GOT3 (cell line): ENCODE data around the gene CSF2.

Experiments
- DNase-seq: peaks from one replicate; lab custom pipeline; 2025; ENCODE audit warnings: mixed read lengths; lab: John Stamatoyannopoulos, UW

CSF2 gene

GRCh38 chr5:132069994-132070393, 3.6 kb upstream of the CSF2 start:
- no peak for DNase-seq

GRCh38 chr5:132070460-132071337, 2.9 kb upstream of the CSF2 start:
- DNase-seq: no peak

DNA sequence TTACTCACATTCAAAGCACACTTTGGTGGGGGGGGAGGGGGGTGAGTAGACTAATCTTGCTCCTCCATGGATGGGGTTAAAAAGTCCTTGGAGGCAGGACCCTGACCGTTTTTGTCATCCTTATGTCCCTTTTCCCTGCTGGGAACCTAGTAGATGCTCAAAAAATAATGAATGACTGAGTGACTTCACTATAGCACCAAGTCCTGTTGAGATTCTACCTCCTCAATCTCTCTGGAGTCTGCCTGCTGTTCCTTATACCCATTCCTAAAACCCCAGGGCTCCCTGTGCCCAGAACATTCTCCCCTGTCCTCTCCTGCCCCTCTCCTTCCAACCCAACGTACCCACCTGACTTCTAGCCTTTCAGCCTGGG, 2.3 kb upstream of the CSF2 start:
- no peak for DNase-seq

DNA sequence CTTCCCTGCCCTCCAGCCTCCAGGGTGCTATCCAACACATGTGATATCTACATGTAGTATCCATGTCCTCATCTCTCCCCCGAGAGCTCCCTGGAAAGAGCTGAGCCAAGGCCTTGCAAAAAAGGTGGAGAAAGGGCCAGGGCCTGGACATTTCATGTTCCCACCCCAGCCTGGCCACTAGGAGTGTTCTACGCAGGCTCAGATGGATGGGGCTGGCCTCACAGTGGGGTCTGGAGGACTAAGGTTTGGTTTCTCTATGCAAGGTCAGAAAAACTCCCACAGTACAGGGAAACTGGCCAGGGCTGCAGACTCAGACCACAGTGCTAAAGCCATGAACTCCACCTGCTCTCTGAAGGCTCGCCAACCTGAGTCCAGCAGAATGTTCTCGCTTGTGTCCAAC, 1.5 kb upstream of the CSF2 start:
- no peak for DNase-seq

GRCh38 chr5:132072528-132072927, 1.1 kb upstream of the CSF2 start:
- DNase-seq: no peak

- DNase-seq: no peak
Observed at GRCh38 chr5:132074091-132074771, 642 bp downstream of the CSF2 start.

DNA sequence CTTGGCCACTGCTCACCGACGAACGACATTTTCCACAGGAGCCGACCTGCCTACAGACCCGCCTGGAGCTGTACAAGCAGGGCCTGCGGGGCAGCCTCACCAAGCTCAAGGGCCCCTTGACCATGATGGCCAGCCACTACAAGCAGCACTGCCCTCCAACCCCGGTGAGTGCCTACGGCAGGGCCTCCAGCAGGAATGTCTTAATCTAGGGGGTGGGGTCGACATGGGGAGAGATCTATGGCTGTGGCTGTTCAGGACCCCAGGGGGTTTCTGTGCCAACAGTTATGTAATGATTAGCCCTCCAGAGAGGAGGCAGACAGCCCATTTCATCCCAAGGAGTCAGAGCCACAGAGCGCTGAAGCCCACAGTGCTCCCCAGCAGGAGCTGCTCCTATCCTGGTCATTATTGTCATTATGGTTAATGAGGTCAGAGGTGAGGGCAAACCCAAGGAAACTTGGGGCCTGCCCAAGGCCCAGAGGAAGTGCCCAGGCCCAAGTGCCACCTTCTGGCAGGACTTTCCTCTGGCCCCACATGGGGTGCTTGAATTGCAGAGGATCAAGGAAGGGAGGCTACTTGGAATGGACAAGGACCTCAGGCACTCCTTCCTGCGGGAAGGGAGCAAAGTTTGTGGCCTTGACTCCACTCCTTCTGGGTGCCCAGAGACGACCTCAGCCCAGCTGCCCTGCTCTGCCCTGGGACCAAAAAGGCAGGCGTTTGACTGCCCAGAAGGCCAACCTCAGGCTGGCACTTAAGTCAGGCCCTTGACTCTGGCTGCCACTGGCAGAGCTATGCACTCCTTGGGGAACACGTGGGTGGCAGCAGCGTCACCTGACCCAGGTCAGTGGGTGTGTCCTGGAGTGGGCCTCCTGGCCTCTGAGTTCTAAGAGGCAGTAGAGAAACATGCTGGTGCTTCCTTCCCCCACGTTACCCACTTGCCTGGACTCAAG, 1.5 kb downstream of the CSF2 start:
- no peak for DNase-seq

- DNase-seq: no peak
Observed at GRCh38 chr5:132075719-132076077, 2.1 kb downstream of the CSF2 start.

GRCh38 chr5:132076202-132076830, 2.7 kb downstream of the CSF2 start:
- no peak for DNase-seq

- DNase-seq: no peak
Observed at GRCh38 chr5:132076983-132077382, 3.4 kb downstream of the CSF2 start.

DNA sequence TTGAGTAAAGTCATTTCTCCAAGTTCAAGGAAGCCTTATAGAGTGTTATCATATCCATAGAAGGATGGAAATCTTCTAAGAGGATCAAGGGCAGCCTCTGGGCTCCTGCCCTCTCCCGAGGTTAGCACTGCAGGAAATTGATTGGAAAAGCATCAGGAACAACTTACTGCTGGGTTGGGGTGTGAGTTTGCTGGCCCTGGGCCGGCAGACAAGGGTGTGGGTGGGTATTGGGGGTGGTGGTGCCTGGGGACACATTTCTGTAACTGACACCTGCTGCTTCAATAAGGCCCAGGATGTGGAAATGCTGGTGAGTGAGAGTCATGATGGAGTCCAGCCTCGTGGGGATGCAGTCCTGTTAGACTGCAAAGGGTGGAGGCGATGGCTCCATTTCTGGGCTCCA, 5.5 kb downstream of the CSF2 start:
- no peak for DNase-seq

DNA sequence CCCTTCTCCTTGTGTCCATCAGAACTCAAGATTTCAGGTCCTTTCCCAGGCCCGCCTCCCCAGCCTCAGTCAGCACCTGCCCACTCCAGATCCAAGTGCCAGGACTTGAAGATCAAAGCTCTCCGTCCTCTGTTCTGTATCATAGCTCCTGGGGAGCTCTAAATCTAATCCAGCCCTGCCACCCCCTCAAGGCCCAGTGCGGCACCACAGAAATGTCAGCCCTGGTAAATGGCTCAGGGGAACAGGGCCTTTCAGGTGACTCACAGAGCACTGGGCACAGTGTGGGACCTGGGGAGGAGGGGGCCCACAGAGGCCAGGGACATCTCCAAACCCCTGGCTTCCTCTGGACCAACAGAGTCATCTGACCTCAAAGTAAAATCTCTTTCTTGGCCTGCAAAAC, 6.0 kb downstream of the CSF2 start:
- no peak for DNase-seq

GRCh38 chr5:132080595-132080994, 7.0 kb downstream of the CSF2 start:
- no peak for DNase-seq

DNA sequence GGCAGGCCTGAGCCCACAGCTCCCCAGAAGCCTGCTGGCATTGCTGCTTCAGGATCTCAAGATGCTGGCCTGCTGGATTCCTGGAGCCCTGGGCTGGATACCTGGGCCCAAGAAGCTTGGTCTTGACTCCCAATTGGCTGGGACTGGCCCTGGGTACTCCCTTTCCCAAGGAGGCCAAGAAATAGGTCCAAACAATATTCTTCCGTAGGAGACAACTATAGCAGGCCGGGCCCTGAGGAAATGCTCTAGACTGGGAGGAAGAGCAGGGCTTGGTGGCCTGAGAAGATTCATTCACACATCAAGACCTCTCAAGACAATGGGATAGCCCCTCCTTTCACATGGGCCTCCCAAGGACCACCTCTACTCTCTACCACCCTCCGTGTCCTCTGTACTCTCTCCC, 7.9 kb downstream of the CSF2 start:
- DNase-seq: no peak

GRCh38 chr5:132082329-132083023, 8.9 kb downstream of the CSF2 start:
- no peak for DNase-seq

GRCh38 chr5:132083071-132083678, 9.6 kb downstream of the CSF2 start:
- DNase-seq: no peak

- DNase-seq: no peak
Observed at GRCh38 chr5:132085686-132086085, 12.1 kb downstream of the CSF2 start.

DNA sequence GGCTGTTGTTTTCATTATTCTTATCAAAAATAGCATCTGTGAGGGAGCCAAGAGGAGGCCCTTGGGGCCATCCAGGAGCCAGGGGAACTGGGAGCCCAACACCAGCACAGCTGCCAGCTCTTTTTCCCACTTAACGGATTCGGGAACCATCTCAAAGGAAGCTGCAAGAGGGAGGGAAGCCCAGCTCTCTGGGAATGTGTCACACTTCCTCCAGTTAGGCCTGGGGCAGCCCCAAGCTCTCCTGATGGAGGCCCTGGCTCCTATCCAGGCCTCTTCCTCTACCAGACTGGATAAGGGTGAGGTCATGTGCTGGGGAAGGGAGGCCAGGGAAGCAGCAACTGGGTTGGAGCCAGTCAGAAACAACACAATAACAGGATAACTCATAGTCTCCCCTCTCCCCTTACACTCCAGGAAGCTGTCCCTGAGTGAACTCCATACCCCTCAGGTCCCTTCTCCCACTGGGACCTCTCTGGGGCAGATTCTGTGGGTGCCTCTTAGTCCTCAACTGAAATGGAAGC, 12.7 kb downstream of the CSF2 start:
- peak; percentile 44 for DNase-seq

DNA sequence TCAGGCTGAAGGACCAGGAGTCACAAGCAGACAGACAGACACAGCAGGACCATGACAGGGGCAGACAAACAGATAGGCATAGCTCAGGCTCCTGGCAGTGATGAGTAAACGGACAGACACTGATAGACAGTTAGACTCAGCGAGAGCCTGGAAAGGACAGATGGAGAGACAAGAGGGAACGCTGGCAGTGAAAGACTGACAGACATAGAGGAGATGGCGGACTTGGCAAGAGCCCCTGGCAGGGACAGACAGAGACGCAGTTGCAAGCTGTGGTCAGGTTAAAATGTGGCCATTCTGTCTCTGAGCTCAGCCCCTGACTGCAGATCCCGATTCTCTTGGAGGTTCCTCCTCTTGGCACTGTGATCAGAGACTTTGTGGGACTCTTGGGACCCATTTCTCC, 13.6 kb downstream of the CSF2 start:
- no peak for DNase-seq

DNA sequence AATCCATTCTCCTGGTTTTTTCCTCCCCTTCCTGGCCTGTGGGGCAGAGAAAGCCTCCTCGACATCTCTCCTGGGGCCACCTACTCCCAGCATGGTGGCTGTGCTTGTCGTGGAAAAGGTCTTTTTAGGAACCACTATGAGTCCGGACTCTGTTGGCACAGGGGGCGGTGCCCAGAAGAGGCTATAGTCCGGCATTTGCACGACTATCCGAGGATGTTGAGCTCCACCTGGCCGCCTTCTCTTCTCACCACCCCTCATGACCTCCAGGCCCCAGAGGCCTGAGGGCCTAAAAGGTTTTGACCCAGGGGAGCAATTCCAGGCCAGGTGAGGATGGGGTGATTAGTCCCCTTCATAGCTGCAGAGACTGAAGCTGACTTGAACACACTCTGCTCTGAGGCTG, 14.1 kb downstream of the CSF2 start:
- no peak for DNase-seq

DNA sequence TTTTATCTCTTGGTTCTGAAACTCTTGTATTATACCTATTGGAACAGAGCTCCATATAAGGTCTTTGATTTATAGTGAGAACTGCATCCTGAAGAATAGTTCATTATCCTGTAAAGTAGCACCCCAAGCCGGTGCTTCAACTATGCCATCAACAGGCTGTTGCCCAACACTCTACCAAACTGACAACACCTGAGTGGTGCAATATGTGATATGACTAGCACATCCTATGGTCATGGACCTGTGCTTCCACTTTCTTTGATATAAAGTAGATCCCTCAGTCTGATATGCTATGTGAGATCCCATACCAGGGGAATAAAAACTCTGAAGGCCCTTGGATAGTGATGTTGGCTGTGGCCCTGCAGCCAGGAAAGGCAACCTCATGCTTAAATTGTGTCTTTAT, 15.8 kb downstream of the CSF2 start:
- no peak for DNase-seq
